Spinal cord (tissue), 10 donors: ENCODE measurements around the gene SELENOT. TPM values are rescaled to one million over a fixed set of nuclear protein-coding genes. Genes with fewer than 3 reads are reported as not detected.

Source experiments
- DNase-seq, 6 donors: peaks; one replicate each; pipeline versions ENCODE4 v3.0.0 to v3.0.0-alpha.2; 2013 to 2015; ENCODE audit warnings: low spot score in 6 of 6, low read depth in 4 of 6
- H3K27ac ChIP-seq: one replicate; pipeline ENCODE4 v1.5.1; 2013; ENCODE audit warnings: low read depth, low read length, control low read depth
- H3K27me3 ChIP-seq: one replicate; pipeline ENCODE4 v1.6.1; 2013; ENCODE audit warnings: low read length; ENCODE audit not compliant: control insufficient read depth, insufficient read depth
- H3K36me3 ChIP-seq: one replicate; pipeline ENCODE4 v1.6.1; 2013; ENCODE audit warnings: low read length; ENCODE audit not compliant: control insufficient read depth, insufficient read depth
- H3K4me1 ChIP-seq: one replicate; pipeline ENCODE4 v1.6.1; 2013; ENCODE audit warnings: low read length; ENCODE audit not compliant: control insufficient read depth, insufficient read depth
- H3K4me3 ChIP-seq: one replicate; pipeline ENCODE4 v1.5.1; 2013; ENCODE audit warnings: low read depth, low read length, control low read depth
- H3K9me3 ChIP-seq: one replicate; pipeline ENCODE4 v1.6.1; 2013; ENCODE audit warnings: low read length; ENCODE audit not compliant: control insufficient read depth, insufficient read depth
- WGBS: methylation state at CpG from one replicate; pipeline ENCODE4 v1.1.5; 2013; ENCODE audit warnings: missing lambda C conversion rate; ENCODE audit not compliant: insufficient coverage; 5-methylcytosine and 5-hydroxymethylcytosine counted together
- long read RNA-seq, 4 donors: transcript quantifications; one replicate each; lab custom pipeline, GENCODE V29; 2026
- polyA plus RNA-seq, 2 donors: library from polyadenylated mRNA; unstranded; fragments of 120-200 nt; gene quantifications; one replicate each; pipeline ENCODE4 v1.2.1, GENCODE V29; 2013; ENCODE audit not compliant: insufficient read length in 2 of 2
- total RNA-seq, 2 donors: library from RNA; depleted of rRNA in 1 of 2; stranded (reverse); fragments of 120-200 nt in 1 of 2; fragments of >200 nt in 1 of 2; gene quantifications; one replicate each; pipeline versions ENCODE4 v1.2.3 to v1.2.4, GENCODE V29; 2013 to 2014
- donor health status: healthy.

SELENOT gene
- total RNA-seq (100 to 1,000 TPM; 211 to 243 TPM), polyA plus RNA-seq (100 to 1,000 TPM; 159 to 168 TPM)
- long read RNA-seq, donor 1, transcript SELENOT-202 (6 exons, 3,469 nt): major isoform, 97 of 150 reads
- long read RNA-seq, donor 1, partial matches to known transcripts: 47 of 150 reads
- long read RNA-seq, donor 1, other reads (novel, unspliced or antisense): 0 of 150 reads
- long read RNA-seq, donor 2, transcript SELENOT-201 (2 exons, 585 nt): minor isoform, 6 of 57 reads
- long read RNA-seq, donor 2, transcript SELENOT-202 (6 exons, 3,469 nt): major isoform, 40 of 57 reads
- long read RNA-seq, donor 2, partial matches to known transcripts: 9 of 57 reads
- long read RNA-seq, donor 2, other reads (novel, unspliced or antisense): 0 of 57 reads
- long read RNA-seq, donor 3, transcript SELENOT-202 (6 exons, 3,469 nt): major isoform, 48 of 69 reads
- long read RNA-seq, donor 3, partial matches to known transcripts: 18 of 69 reads
- long read RNA-seq, donor 3, other reads (novel, unspliced or antisense): 0 of 69 reads
- long read RNA-seq, donor 4, transcript SELENOT-202 (6 exons, 3,469 nt): major isoform, 42 of 80 reads
- long read RNA-seq, donor 4, transcript SELENOT-201 (2 exons, 585 nt): minor isoform, 6 of 80 reads
- long read RNA-seq, donor 4, partial matches to known transcripts: 30 of 80 reads
- long read RNA-seq, donor 4, other reads (novel, unspliced or antisense): 0 of 80 reads

GRCh38 chr3:150603153-150603979 is at the start of gene SELENOT:
SELENOT (plus strand) TSS chr3:150603321; CDS start chr3:150603363, 42 bp downstream.
- 0% methylated on average over 67 of the region's 69 CpGs for WGBS
- peaks cover 14% of the 10 kb centered on the region for H3K4me1 ChIP-seq
- no peaks in the 10 kb centered on the region for H3K27me3 ChIP-seq
- no peaks in the 10 kb centered on the region for H3K9me3 ChIP-seq
- H3K4me3 ChIP-seq: peak within 1 kb of the TSS; percentile 88
- DNase-seq: peak in 5 of 6 donors; percentile 93 to 99 (median 93)
- peak within 1 kb of the TSS; percentile 97 for H3K27ac ChIP-seq
- H3K36me3 ChIP-seq: no peaks in the 10 kb centered on the region

GRCh38 chr3:150555859-150556436 is 47.2 kb upstream of the SELENOT start:
- WGBS: 90% methylated on average over 1 of the region's 4 CpGs
- H3K27me3 ChIP-seq: no peaks in the 10 kb centered on the region
- no peaks in the 10 kb centered on the region for H3K4me1 ChIP-seq
- no peak overlapping the region for H3K27ac ChIP-seq
- no peak overlapping the region for H3K4me3 ChIP-seq
- H3K36me3 ChIP-seq: peaks cover 22% of the 10 kb centered on the region
- no peaks in the 10 kb centered on the region for H3K9me3 ChIP-seq
- no peak for DNase-seq

DNA sequence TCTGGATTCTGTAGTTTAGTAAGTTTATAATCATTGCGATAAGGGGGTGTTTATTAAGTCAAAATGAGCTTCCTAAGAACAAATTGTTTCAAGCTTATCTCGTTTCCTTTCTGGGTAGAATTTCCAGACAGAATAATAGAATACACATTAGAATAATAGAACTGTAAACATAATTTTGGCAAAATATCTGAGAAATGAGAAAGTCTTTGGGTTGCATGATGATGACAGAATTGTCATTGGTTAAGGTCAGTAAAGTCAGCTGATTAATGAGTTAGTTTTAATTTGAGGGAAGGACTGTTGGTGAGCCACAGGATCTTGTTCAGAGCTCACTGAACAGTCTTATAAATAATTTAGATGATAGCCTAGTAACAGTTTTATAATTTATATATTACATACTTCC is 46.3 kb upstream of the SELENOT start:
- peaks cover 24% of the 10 kb centered on the region for H3K36me3 ChIP-seq
- H3K27me3 ChIP-seq: no peaks in the 10 kb centered on the region
- DNase-seq: no peak
- WGBS: no CpG with 5 or more reads among the region's 2 CpGs
- H3K4me3 ChIP-seq: no peak overlapping the region
- H3K4me1 ChIP-seq: no peaks in the 10 kb centered on the region
- H3K27ac ChIP-seq: no peak overlapping the region
- no peaks in the 10 kb centered on the region for H3K9me3 ChIP-seq

- no CpG with 5 or more reads among the region's 1 CpG for WGBS
- H3K9me3 ChIP-seq: no peaks in the 10 kb centered on the region
- H3K4me1 ChIP-seq: no peaks in the 10 kb centered on the region
Measured at GRCh38 chr3:150557725-150558124, 45.4 kb upstream of the SELENOT start.

GRCh38 chr3:150564243-150564642 is 38.9 kb upstream of the SELENOT start:
- WGBS: no CpG with 5 or more reads among the region's 2 CpGs
- H3K9me3 ChIP-seq: no peaks in the 10 kb centered on the region
- no peak overlapping the region for H3K4me3 ChIP-seq
- H3K4me1 ChIP-seq: no peaks in the 10 kb centered on the region
- DNase-seq: no peak
- peaks cover 14% of the 10 kb centered on the region for H3K36me3 ChIP-seq
- no peak overlapping the region for H3K27ac ChIP-seq
- no peaks in the 10 kb centered on the region for H3K27me3 ChIP-seq

More at GRCh38 chr3:150557725-150558124, 45.4 kb upstream of the SELENOT start:
- Histone ChIP-seq H3K27ac (no peak overlapping the region), H3K27me3 (no peaks in the 10 kb centered on the region), H3K36me3 (peaks cover 24% of the 10 kb centered on the region), H3K4me3 (no peak overlapping the region)
- DNase-seq: no peak

DNA sequence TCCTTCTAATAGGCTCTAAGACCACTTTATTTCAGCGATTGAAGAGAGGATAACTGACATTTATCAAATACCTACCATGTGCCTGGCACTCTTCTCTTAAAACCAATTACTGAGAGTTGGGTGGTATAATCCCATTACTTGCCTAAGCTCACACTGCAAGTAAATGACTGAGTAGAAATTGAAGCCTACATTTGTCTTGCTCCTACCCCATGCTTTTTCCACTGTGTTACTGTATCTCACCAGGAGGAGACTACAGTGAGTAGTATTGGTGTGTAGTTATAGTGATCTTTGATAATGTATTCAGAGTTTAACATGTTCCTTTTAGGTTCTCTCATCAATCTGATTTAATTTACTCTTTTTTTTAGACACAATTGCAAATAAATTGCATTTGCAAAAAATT is 35.8 kb upstream of the SELENOT start:
- no CpG with 5 or more reads among the region's 1 CpG for WGBS
- no peak overlapping the region for H3K27ac ChIP-seq
- no peaks in the 10 kb centered on the region for H3K9me3 ChIP-seq
- H3K36me3 ChIP-seq: peaks cover 15% of the 10 kb centered on the region
- H3K4me1 ChIP-seq: no peaks in the 10 kb centered on the region
- no peaks in the 10 kb centered on the region for H3K27me3 ChIP-seq
- no peak overlapping the region for H3K4me3 ChIP-seq
- DNase-seq: no peak

DNA sequence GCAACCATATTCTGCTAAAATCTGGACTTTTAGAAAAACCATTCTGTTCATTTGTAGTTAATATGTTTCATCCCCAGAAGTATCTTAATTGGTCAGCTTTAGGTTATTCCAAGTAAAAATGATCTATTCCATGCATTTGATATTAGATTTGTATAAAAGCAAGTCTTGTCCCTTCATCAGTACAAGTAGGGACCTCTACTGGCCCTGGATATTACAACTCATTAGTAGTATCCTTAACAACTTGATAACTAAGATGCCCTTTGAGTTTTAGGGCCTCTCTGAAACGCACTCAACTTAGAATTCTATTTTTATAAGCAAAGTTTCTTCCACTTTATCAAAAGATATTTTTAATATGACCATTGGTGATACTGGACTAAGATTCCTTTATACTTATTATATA is 25.3 kb upstream of the SELENOT start:
- WGBS: no CpG with 5 or more reads among the region's 1 CpG
- no peak overlapping the region for H3K4me3 ChIP-seq
- H3K27me3 ChIP-seq: no peaks in the 10 kb centered on the region
- no peaks in the 10 kb centered on the region for H3K4me1 ChIP-seq
- no peak overlapping the region for H3K27ac ChIP-seq
- H3K36me3 ChIP-seq: peaks cover 15% of the 10 kb centered on the region
- H3K9me3 ChIP-seq: no peaks in the 10 kb centered on the region
- peak in 1 of 6 donors; percentile 8 for DNase-seq

- no peak for DNase-seq
- H3K4me1 ChIP-seq: no peaks in the 10 kb centered on the region
- no peaks in the 10 kb centered on the region for H3K9me3 ChIP-seq
- H3K4me3 ChIP-seq: no peak overlapping the region
- H3K27ac ChIP-seq: no peak overlapping the region
- H3K27me3 ChIP-seq: no peaks in the 10 kb centered on the region
- peaks cover 13% of the 10 kb centered on the region for H3K36me3 ChIP-seq
Measured at GRCh38 chr3:150581174-150581573, 21.9 kb upstream of the SELENOT start.

GRCh38 chr3:150582620-150583019 is 20.5 kb upstream of the SELENOT start:
- Histone ChIP-seq H3K4me1 (no peaks in the 10 kb centered on the region), H3K27ac (no peak overlapping the region), H3K4me3 (no peak overlapping the region), H3K9me3 (no peaks in the 10 kb centered on the region), H3K36me3 (peaks cover 9% of the 10 kb centered on the region), H3K27me3 (no peaks in the 10 kb centered on the region)
- DNase-seq: no peak
- 80% methylated on average over 1 of the region's 2 CpGs for WGBS
